Measurements from ENCODE around the gene SIRT5.

Gene SIRT5

GRCh38 chr6:13611715-13612114 is 37.3 kb downstream of the SIRT5 start:
- Histone ChIP-seq H4K12ac (ENCODE audit: low read depth, low read length) (no peak overlapping the region), H3K4me1 (ENCODE audit: control insufficient read depth in 1 of 2, insufficient read depth in 2 of 2, low read length in 2 of 2) (peaks cover 0 to 3% of the 10 kb centered on the region in 2 experiments), H4K91ac (ENCODE audit: low read depth, low read length) (no peak overlapping the region), H2BK5ac (ENCODE audit: low read depth, low read length, poor library complexity) (no peak overlapping the region), H3K9ac (ENCODE audit: low read length) (no peak overlapping the region), H3K27ac (ENCODE audit: low read depth, low read length) (no peak overlapping the region), H3K4me2 (ENCODE audit: low read length) (no peak overlapping the region), H3K4ac (ENCODE audit: low read depth, low read length) (no peak overlapping the region), H3K9me3 (ENCODE audit: insufficient read depth, low read depth, low read length) (no peaks in the 10 kb centered on the region), H3K4me3 (ENCODE audit: low read depth, low read length) (no peak overlapping the region), H3K79me2 (ENCODE audit: control insufficient read depth, insufficient read depth, low read length, poor library complexity) (peaks cover 12% of the 10 kb centered on the region), H3K79me1 (ENCODE audit: low read length) (peaks cover 9% of the 10 kb centered on the region), H2AK5ac (ENCODE audit: low read length) (no peak overlapping the region), H3K27me3 (ENCODE audit: insufficient read depth, low read length) (no peaks in the 10 kb centered on the region), H2AFZ (ENCODE audit: insufficient read depth, low read length, poor library complexity) (no peak overlapping the region), H3K14ac (ENCODE audit: low read length) (no peak overlapping the region), H2BK120ac (ENCODE audit: insufficient read depth, low read length, poor library complexity) (no peak overlapping the region), H3K18ac (ENCODE audit: low read length) (no peak overlapping the region), H2BK12ac (ENCODE audit: low read length) (no peak overlapping the region), H4K8ac (ENCODE audit: low read depth, low read length) (no peak overlapping the region), H3K23ac (ENCODE audit: low read length) (no peak overlapping the region), H3K36me3 (ENCODE audit: control insufficient read depth in 1 of 2, insufficient read depth in 2 of 2, low read length in 2 of 2) (no peaks in the 10 kb centered on the region)
- WGBS (ENCODE audit: extremely low coverage, insufficient coverage, insufficient read length): 100% methylated on average over 1 of the region's 4 CpGs
- DNase-seq: no peak

GRCh38 chr6:13613029-13613594 is 38.7 kb downstream of the SIRT5 start:
- H3K4me2 ChIP-seq (ENCODE audit: low read length): no peak overlapping the region
- H3K36me3 ChIP-seq (ENCODE audit: control insufficient read depth in 1 of 2, insufficient read depth in 2 of 2, low read length in 2 of 2): peaks cover 0 to 6% of the 10 kb centered on the region in 2 experiments
- H3K9ac ChIP-seq (ENCODE audit: low read length): no peak overlapping the region
- no peak overlapping the region for H3K4ac ChIP-seq (ENCODE audit: low read depth, low read length)
- no peak overlapping the region for H4K8ac ChIP-seq (ENCODE audit: low read depth, low read length)
- H3K4me3 ChIP-seq (ENCODE audit: low read depth, low read length): no peak overlapping the region
- no CpG with 5 or more reads among the region's 3 CpGs for WGBS (ENCODE audit: extremely low coverage, insufficient coverage, insufficient read length)
- H2BK120ac ChIP-seq (ENCODE audit: insufficient read depth, low read length, poor library complexity): no peak overlapping the region
- H3K9me3 ChIP-seq (ENCODE audit: insufficient read depth, low read depth, low read length): no peaks in the 10 kb centered on the region
- H2BK5ac ChIP-seq (ENCODE audit: low read depth, low read length, poor library complexity): no peak overlapping the region
- no peak overlapping the region for H3K23ac ChIP-seq (ENCODE audit: low read length)
- H4K91ac ChIP-seq (ENCODE audit: low read depth, low read length): no peak overlapping the region
- H3K27me3 ChIP-seq (ENCODE audit: insufficient read depth, low read length): no peaks in the 10 kb centered on the region
- no peak overlapping the region for H2BK12ac ChIP-seq (ENCODE audit: low read length)
- H3K18ac ChIP-seq (ENCODE audit: low read length): no peak overlapping the region
- no peak overlapping the region for H2AFZ ChIP-seq (ENCODE audit: insufficient read depth, low read length, poor library complexity)
- DNase-seq: no peak
- H3K14ac ChIP-seq (ENCODE audit: low read length): no peak overlapping the region
- peaks cover 0 to 3% of the 10 kb centered on the region in 2 experiments for H3K4me1 ChIP-seq (ENCODE audit: control insufficient read depth in 1 of 2, insufficient read depth in 2 of 2, low read length in 2 of 2)
- no peak overlapping the region for H4K12ac ChIP-seq (ENCODE audit: low read depth, low read length)
- peaks cover 13% of the 10 kb centered on the region for H3K79me2 ChIP-seq (ENCODE audit: control insufficient read depth, insufficient read depth, low read length, poor library complexity)
- peaks cover 9% of the 10 kb centered on the region for H3K79me1 ChIP-seq (ENCODE audit: low read length)
- no peak overlapping the region for H2AK5ac ChIP-seq (ENCODE audit: low read length)
- H3K27ac ChIP-seq (ENCODE audit: low read depth, low read length): no peak overlapping the region

DNA sequence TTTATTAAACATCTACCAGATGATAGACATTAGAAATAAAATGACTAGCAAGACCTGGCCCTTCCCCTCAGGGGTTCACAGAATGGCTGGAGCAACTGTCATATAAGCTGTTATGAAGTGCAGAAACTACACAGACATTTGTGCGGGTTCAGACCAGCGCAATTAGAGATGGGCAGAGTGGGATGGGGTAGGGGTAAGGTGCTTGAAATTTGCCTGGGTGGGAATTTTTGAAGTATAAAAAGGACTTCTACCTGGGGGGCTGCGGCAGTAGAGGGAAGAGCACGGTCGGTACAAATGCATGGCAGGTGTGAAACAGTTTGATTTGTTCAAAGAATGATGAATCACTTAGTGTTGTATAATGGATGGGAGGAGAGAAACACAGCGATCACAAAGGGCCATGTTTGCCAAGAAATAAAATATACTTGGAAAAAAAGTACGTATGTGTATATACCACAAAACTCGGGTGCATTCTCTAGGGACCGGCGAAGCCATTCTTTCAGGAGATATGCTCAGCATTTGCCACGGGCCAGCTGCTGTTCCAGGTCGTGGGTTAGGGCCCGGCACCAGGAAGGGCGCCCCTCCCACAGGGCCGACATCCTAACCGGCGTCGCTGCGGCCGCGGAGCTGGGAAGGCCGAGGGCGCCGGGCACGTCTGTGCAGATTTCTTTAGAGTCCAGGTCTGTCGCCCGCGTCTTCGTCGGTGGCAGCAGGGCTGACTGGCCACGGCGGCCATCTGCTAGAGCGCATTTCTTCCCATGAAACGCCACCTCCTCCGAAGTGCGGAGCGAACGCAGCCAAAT is 39.9 kb downstream of the SIRT5 start:
- H4K91ac ChIP-seq (ENCODE audit: low read depth, low read length): peak overlapping the region; percentile 60
- H3K27ac ChIP-seq (ENCODE audit: low read depth, low read length): peak overlapping the region; percentile 26
- WGBS (ENCODE audit: extremely low coverage, insufficient coverage, insufficient read length): no CpG with 5 or more reads among the region's 38 CpGs

GRCh38 chr6:13614926-13615791 is 40.8 kb downstream of the SIRT5 start, which contains the start of gene NOL7:
TSS of gene NOL7 (plus strand) at chr6:13615335. CDS start at chr6:13615359, 24 bp downstream.
- Histone ChIP-seq H3K79me1 (ENCODE audit: low read length) (peaks cover 9% of the 10 kb centered on the region), H3K27ac (ENCODE audit: low read depth, low read length) (peak within 1 kb of the TSS; percentile 77), H3K27me3 (ENCODE audit: insufficient read depth, low read length) (no peaks in the 10 kb centered on the region), H2BK12ac (ENCODE audit: low read length) (no peak within 1 kb of the TSS), H4K91ac (ENCODE audit: low read depth, low read length) (peak within 1 kb of the TSS; percentile 82), H3K9me3 (ENCODE audit: insufficient read depth, low read depth, low read length) (no peaks in the 10 kb centered on the region), H3K79me2 (ENCODE audit: control insufficient read depth, insufficient read depth, low read length, poor library complexity) (peaks cover 13% of the 10 kb centered on the region), H3K4me2 (ENCODE audit: low read length) (peak within 1 kb of the TSS; percentile 93), H2AFZ (ENCODE audit: insufficient read depth, low read length, poor library complexity) (peak within 1 kb of the TSS; percentile 89), H3K4me1 (ENCODE audit: control insufficient read depth in 1 of 2, insufficient read depth in 2 of 2, low read length in 2 of 2) (peaks cover 0 to 3% of the 10 kb centered on the region in 2 experiments), H4K12ac (ENCODE audit: low read depth, low read length) (peak within 1 kb of the TSS; percentile 89), H2BK120ac (ENCODE audit: insufficient read depth, low read length, poor library complexity) (peak within 1 kb of the TSS; percentile 69), H2BK5ac (ENCODE audit: low read depth, low read length, poor library complexity) (peak within 1 kb of the TSS; percentile 29), H4K8ac (ENCODE audit: low read depth, low read length) (peak within 1 kb of the TSS; percentile 95), H3K36me3 (ENCODE audit: control insufficient read depth in 1 of 2, insufficient read depth in 2 of 2, low read length in 2 of 2) (peaks cover 8 to 19% of the 10 kb centered on the region in 2 experiments), H3K18ac (ENCODE audit: low read length) (peak within 1 kb of the TSS; percentile 84), H3K9ac (ENCODE audit: low read length) (peak within 1 kb of the TSS; percentile 91), H2AK5ac (ENCODE audit: low read length) (no peak within 1 kb of the TSS), H3K4me3 (ENCODE audit: low read depth, low read length) (peak within 1 kb of the TSS; percentile 91), H3K23ac (ENCODE audit: low read length) (no peak within 1 kb of the TSS), H3K14ac (ENCODE audit: low read length) (peak within 1 kb of the TSS; percentile 86), H3K4ac (ENCODE audit: low read depth, low read length) (peak within 1 kb of the TSS; percentile 82)
- peak; percentile 97 to 99 for DNase-seq
- WGBS (ENCODE audit: extremely low coverage, insufficient coverage, insufficient read length): no CpG with 5 or more reads among the region's 85 CpGs

More for the DNA sequence above, 39.9 kb downstream of the SIRT5 start:
- H3K23ac ChIP-seq (ENCODE audit: low read length): no peak overlapping the region
- no peak overlapping the region for H2AK5ac ChIP-seq (ENCODE audit: low read length)
- peak overlapping the region; percentile 78 for H3K9ac ChIP-seq (ENCODE audit: low read length)
- peak overlapping the region; percentile 27 for H2BK120ac ChIP-seq (ENCODE audit: insufficient read depth, low read length, poor library complexity)
- H3K4me1 ChIP-seq (ENCODE audit: control insufficient read depth in 1 of 2, insufficient read depth in 2 of 2, low read length in 2 of 2): peaks cover 0 to 3% of the 10 kb centered on the region in 2 experiments
- DNase-seq: peak; percentile 27 to 62
- H3K14ac ChIP-seq (ENCODE audit: low read length): peak overlapping the region; percentile 69
- peak overlapping the region; percentile 91 for H3K4me3 ChIP-seq (ENCODE audit: low read depth, low read length)
- H2BK5ac ChIP-seq (ENCODE audit: low read depth, low read length, poor library complexity): peak overlapping the region; percentile 27
- H3K79me1 ChIP-seq (ENCODE audit: low read length): peaks cover 9% of the 10 kb centered on the region
- peaks cover 4 to 14% of the 10 kb centered on the region in 2 experiments for H3K36me3 ChIP-seq (ENCODE audit: control insufficient read depth in 1 of 2, insufficient read depth in 2 of 2, low read length in 2 of 2)
- peak overlapping the region; percentile 71 for H3K4me2 ChIP-seq (ENCODE audit: low read length)
- H4K8ac ChIP-seq (ENCODE audit: low read depth, low read length): peak overlapping the region; percentile 91
- H3K9me3 ChIP-seq (ENCODE audit: insufficient read depth, low read depth, low read length): no peaks in the 10 kb centered on the region
- H2AFZ ChIP-seq (ENCODE audit: insufficient read depth, low read length, poor library complexity): peak overlapping the region; percentile 89
- H3K79me2 ChIP-seq (ENCODE audit: control insufficient read depth, insufficient read depth, low read length, poor library complexity): peaks cover 13% of the 10 kb centered on the region
- H4K12ac ChIP-seq (ENCODE audit: low read depth, low read length): peak overlapping the region; percentile 55
- no peaks in the 10 kb centered on the region for H3K27me3 ChIP-seq (ENCODE audit: insufficient read depth, low read length)
- peak overlapping the region; percentile 80 for H3K18ac ChIP-seq (ENCODE audit: low read length)
- peak overlapping the region; percentile 23 for H3K4ac ChIP-seq (ENCODE audit: low read depth, low read length)
- no peak overlapping the region for H2BK12ac ChIP-seq (ENCODE audit: low read length)
